HFFc6 (cell line): ENCODE measurements around the gene AP4M1. TPM values are rescaled to one million over a fixed set of nuclear protein-coding genes. Genes with fewer than 3 reads are reported as not detected.
"Not testable (repeated sequence)": the region's sequence is repeated elsewhere in the genome, so short reads cannot be mapped to it uniquely, and the experiment has no call there.

Experiments
- DNase-seq: peaks from one replicate; pipeline ENCODE4 v3.0.0-alpha.2; 2018
- H3K27ac Mint-ChIP-seq: 2 replicates; pipeline ENCODE4 v1.8.0; 2020; ENCODE audit warnings: mild to moderate bottlenecking, mixed read lengths
- H3K27me3 Mint-ChIP-seq: 2 replicates; pipeline ENCODE4 v1.8.0; 2021; ENCODE audit warnings: mild to moderate bottlenecking, moderate library complexity, mixed read lengths; ENCODE audit not compliant: insufficient read depth
- H3K36me3 Mint-ChIP-seq: 2 replicates; pipeline ENCODE4 v1.8.0; 2021; ENCODE audit warnings: low read depth, mixed read lengths
- H3K4me1 Mint-ChIP-seq: 2 replicates; pipeline ENCODE4 v1.8.0; 2020; ENCODE audit warnings: low read depth, mixed read lengths
- H3K4me3 Mint-ChIP-seq: 2 replicates; pipeline ENCODE4 v1.8.0; 2020; ENCODE audit warnings: mild to moderate bottlenecking, moderate library complexity, mixed read lengths
- H3K9me3 Mint-ChIP-seq: 2 replicates; pipeline ENCODE4 v1.8.0; 2020; ENCODE audit warnings: mild to moderate bottlenecking, mixed read lengths
- total RNA-seq, 6 experiments: library from RNA; stranded (reverse); fragmentation: NEBNext Ultra II Directional; extraction: Animal tissue kit (Norgen Biotek cat#: 25700); gene quantifications; 2 replicates in 1 of 6; 3 replicates in 5 of 6; pipeline ENCODE4 v1.2.3, GENCODE V29; 2021
- TF ChIP-seq, protein P1 (sequence below): fragments of 200-600 bp; sonication (generic); IDR thresholded peaks from 2 replicates; pipeline ENCODE4 v1.5.0; 2021; ENCODE audit warnings: antibody characterized with exemption, mild to moderate bottlenecking

Gene AP4M1
- total RNA-seq, 6 experiments from 2014 or later, result 20.2 to 24.5 (median 21.9) TPM

DNA sequence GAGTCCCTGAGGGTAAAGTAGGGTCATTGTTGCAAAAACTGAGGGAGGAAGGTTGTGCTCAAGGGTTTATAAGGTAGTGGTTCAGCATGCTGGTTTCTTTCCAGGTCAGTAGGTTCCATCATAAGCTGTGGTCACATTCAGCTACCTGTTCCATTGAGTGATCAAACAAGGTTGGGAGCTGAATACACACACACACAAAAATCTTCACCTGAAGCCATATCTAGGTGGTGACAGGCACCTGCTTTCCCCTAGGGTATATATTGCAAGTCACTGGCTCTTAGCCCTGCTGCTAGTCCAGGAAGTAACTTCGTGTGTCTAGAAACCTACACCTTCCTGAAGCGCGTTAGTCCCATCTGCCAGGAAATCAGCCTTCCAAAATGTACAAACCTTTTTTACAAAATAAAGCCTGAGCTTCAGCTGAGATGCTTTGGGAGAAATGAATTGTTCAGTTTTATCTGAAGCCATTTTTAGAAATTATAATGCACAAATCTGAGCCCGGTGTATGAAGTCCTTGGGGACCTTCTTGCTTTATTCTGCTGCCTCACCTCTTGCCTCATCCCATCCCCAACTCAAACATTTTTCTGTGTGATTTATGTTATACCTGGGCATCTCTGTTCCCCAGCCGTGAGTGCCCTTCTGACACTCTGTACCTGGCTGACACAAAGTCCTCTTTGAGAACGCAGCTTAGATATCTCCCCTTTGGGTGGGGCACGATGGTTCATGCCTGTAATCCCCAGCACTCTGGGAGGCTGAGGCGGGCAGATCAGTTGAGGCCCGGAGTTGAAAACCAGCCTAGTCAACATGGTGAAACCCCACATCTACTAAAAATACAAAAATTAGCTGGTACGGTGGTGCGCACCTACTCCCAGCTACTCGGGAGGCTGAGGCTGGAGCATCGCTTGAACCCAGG is 36.7 kb downstream of the AP4M1 start:
- TF ChIP-seq, protein P1, sequence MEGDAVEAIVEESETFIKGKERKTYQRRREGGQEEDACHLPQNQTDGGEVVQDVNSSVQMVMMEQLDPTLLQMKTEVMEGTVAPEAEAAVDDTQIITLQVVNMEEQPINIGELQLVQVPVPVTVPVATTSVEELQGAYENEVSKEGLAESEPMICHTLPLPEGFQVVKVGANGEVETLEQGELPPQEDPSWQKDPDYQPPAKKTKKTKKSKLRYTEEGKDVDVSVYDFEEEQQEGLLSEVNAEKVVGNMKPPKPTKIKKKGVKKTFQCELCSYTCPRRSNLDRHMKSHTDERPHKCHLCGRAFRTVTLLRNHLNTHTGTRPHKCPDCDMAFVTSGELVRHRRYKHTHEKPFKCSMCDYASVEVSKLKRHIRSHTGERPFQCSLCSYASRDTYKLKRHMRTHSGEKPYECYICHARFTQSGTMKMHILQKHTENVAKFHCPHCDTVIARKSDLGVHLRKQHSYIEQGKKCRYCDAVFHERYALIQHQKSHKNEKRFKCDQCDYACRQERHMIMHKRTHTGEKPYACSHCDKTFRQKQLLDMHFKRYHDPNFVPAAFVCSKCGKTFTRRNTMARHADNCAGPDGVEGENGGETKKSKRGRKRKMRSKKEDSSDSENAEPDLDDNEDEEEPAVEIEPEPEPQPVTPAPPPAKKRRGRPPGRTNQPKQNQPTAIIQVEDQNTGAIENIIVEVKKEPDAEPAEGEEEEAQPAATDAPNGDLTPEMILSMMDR, result no peak
- no peaks in the 10 kb centered on the region for H3K9me3 Mint-ChIP-seq
- H3K27ac Mint-ChIP-seq, result no peak overlapping the region
- peaks cover 4% of the 10 kb centered on the region for H3K27me3 Mint-ChIP-seq
- no peak overlapping the region for H3K4me3 Mint-ChIP-seq
- no peaks in the 10 kb centered on the region for H3K36me3 Mint-ChIP-seq
- DNase-seq, result no peak
- H3K4me1 Mint-ChIP-seq, result peaks cover 8% of the 10 kb centered on the region

GRCh38 chr7:100141555-100141949 is 40.1 kb downstream of the AP4M1 start:
- H3K9me3 Mint-ChIP-seq, result no peaks in the 10 kb centered on the region
- H3K27ac Mint-ChIP-seq, result no peak overlapping the region
- no peak overlapping the region for H3K4me3 Mint-ChIP-seq
- no peak for DNase-seq
- H3K4me1 Mint-ChIP-seq, result peaks cover 7% of the 10 kb centered on the region
- H3K36me3 Mint-ChIP-seq, result no peaks in the 10 kb centered on the region
- H3K27me3 Mint-ChIP-seq, result peaks cover 4% of the 10 kb centered on the region
- TF ChIP-seq, protein P1, result no peak

- H3K4me3 Mint-ChIP-seq, result no peak overlapping the region
- H3K27ac Mint-ChIP-seq, result no peak overlapping the region
- H3K27me3 Mint-ChIP-seq, result peaks cover 4% of the 10 kb centered on the region
- H3K36me3 Mint-ChIP-seq, result no peaks in the 10 kb centered on the region
- no peak for DNase-seq
- H3K4me1 Mint-ChIP-seq, result peaks cover 7% of the 10 kb centered on the region
- H3K9me3 Mint-ChIP-seq, result no peaks in the 10 kb centered on the region
- TF ChIP-seq, protein P1, result no peak
Measured at GRCh38 chr7:100142461-100142860, 41.0 kb downstream of the AP4M1 start.

- not testable (repeated sequence) for H3K27ac Mint-ChIP-seq, H3K9me3 Mint-ChIP-seq, H3K27me3 Mint-ChIP-seq, H3K4me3 Mint-ChIP-seq, DNase-seq, H3K36me3 Mint-ChIP-seq
- peaks cover 19% of the 10 kb centered on the region for H3K4me1 Mint-ChIP-seq
Measured at GRCh38 chr7:100146350-100146749, 44.9 kb downstream of the AP4M1 start.

- TF ChIP-seq, protein P1, result no peak
- H3K36me3 Mint-ChIP-seq, result peaks cover 7% of the 10 kb centered on the region; the same call in 1 of the 2 replicates
- H3K27ac Mint-ChIP-seq, result no peak overlapping the region
- no peaks in the 10 kb centered on the region for H3K9me3 Mint-ChIP-seq
- no peak overlapping the region for H3K4me3 Mint-ChIP-seq
- H3K4me1 Mint-ChIP-seq, result peaks cover 16% of the 10 kb centered on the region
- H3K27me3 Mint-ChIP-seq, result peaks cover 8% of the 10 kb centered on the region; the same call in 1 of the 2 replicates
- no peak for DNase-seq
Measured at GRCh38 chr7:100147278-100147677, 45.8 kb downstream of the AP4M1 start.

GRCh38 chr7:100148225-100148558 is 46.7 kb downstream of the AP4M1 start:
- Mint-ChIP-seq H3K27me3 (peaks cover 6% of the 10 kb centered on the region; the same call in 1 of the 2 replicates), H3K27ac (peak overlapping the region; percentile 86)

More at GRCh38 chr7:100148225-100148558, 46.7 kb downstream of the AP4M1 start:
- peak overlapping the region; percentile 96 for H3K4me3 Mint-ChIP-seq
- no peaks in the 10 kb centered on the region for H3K9me3 Mint-ChIP-seq
- H3K4me1 Mint-ChIP-seq, result peaks cover 22% of the 10 kb centered on the region
- no peak for DNase-seq
- TF ChIP-seq, protein P1, result no peak
- H3K36me3 Mint-ChIP-seq, result peaks cover 13% of the 10 kb centered on the region; the same call in 1 of the 2 replicates
